GM19395 (cell line): ENCODE measurements around the gene MPST.

ENCODE experiments used
- ATAC-seq: cut with Tn5 transposase; IDR thresholded peaks from one replicate; pipeline ENCODE4 v1.9.1; 2021; ENCODE audit warnings: mild to moderate bottlenecking, moderate library complexity; ENCODE audit not compliant: unreplicated experiment

The MPST gene

DNA sequence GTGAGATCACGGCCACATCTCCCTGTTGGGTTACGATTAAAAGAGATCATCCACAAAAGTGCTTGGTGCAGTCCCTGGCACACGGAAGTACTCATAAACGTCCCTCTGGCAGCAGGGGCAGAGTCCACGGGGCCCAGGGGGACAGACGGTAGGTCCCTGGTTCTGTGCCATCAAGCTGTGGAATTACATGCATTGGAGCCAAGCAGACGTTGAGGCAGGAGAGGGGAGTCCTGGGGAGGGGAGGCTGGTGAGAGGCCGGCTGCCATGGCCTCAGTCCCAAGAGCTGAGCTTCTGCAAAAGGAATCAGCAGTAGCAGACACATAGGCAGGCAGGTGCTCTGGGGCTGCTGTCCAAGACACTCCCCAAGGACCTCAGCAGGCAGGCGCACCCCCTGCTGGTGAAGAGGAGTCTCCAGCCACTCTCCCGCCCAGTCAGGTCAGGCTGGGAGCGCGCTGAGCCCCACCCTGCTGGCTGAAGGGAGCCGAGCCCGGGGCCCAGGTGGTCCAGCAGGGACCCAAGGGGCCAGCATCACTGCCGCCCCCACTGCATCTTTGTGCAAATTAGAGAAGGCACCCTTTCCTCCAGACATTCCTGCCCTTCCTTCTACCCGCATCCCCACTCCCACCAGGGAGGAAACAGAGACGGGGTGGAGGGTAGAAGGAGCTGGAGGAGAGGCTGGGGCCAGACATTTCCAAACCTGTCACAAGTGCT lies 24.4 kb downstream of the MPST start:
- ATAC-seq, result no peak

DNA sequence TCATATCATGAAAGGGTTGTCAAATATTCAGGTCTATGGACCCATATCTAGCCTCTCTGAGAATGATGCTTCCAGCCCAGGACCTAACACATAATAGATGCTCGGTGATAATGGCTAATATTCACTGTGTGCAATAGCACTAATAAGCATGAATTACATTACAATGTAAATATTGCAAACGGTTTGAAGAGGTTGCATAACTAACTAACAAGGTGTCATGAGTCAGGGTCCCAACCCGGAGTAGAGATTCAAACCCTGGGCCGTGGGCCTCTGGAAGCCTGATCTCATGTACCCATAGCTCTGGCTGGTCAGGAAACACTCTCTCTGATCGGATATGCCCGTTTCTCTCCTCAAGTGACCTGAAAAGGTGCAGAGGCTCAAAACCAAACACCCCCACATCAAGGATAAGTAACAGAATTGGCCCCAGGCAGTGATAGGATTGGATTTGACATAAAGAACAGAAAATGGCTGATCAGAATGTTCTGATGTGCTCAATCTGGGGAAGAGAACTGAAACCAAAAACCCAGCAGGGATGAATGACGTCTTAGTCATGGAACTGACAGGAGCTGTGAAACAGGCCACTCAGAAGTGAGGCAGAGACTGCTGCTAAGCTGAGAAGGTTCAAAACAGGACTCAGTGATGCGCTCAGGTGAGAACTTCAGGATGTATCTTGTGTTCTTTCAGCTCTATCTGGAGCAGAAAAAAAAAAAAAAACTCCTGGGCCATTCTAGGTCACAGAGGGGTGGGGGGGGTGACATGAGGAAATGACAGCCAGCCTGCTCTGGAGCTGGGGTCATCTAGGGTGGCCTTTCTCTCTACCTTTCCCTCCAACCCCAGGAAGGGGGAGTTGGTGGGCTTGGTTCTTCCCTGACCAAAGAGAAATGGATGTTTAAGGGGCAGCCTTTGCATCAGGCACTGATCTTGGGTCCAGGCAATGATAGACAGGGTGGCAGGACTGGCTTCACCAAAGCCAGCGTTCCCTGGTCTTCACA lies 25.4 kb downstream of the MPST start:
- ATAC-seq, result no peak

DNA sequence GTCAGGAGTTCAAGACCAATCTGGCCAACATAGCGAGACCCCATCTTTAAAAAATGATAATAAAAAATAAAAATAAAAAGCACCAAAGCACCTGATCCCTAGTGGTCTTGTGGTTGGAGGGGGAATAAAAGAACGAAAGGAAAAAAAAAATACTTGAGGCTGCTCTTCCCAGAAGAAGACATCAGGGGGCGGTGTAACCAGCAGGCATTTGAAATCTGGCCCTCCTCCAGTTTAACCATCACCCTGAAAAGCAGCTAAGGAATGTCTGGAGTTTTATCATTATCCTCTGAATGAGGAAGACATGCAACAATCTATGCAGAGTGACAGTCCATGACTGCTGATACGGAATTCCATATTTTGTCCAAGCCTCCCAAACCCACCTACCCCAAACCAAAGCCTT lies 26.4 kb downstream of the MPST start:
- no peak for ATAC-seq

DNA sequence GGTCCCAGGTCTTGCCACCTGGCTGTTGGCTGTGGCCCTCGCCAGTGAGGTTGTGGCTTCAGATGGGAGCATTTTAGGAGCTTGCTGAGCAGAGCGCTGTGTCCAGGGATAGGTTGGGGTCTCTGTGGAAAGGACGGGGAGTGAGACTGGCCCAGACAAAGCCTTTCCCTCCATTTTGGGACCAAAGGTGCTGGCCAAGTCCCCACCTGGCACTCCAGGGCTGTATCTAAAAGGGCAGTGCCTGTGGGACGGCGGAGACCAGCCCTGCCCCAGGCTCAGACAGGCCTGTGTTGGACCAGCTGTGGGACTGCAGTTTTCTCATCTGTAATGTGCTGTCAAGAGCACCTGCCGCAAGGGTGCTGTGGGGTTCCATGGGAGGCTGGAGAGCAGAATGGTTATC lies 27.0 kb downstream of the MPST start:
- ATAC-seq, result no peak

DNA sequence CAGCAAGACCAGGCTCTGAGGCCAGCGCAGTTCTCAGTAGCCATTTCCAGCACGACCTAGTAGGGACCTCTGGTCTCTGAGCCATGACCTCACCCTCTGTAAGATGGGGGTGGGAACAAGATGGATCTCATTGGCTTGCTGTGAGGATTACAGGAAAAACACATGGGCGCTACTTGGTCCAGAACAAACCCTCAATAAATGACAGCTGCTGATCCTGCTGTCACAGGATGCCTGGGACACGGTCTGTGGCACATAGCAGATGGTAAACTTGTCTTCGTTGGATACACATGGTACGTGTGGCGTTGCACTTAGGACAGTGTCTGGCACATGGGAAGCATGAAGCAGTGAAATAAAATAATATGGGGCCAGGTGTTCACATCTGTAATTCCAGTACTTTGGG lies 27.5 kb downstream of the MPST start:
- no peak for ATAC-seq

DNA sequence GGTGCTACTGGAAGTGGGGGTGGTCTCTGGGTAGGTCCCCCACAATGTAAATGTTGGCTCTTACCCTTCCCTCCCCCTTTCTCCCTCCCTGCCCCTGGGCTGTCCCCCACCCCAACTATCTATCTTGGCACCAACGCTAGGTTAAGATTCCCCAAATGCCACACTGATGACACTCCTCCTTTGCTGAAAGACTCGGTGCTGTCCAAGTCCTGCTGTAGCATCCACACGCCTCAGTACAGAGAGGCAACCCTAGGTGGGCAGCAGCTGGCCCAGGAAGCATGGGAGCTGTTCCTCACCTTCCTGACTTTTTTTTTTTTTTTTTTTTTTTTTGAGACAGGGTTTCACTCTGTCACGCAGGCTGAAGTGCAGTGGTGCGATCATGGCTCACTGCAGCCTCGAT lies 28.6 kb downstream of the MPST start:
- no peak for ATAC-seq

DNA sequence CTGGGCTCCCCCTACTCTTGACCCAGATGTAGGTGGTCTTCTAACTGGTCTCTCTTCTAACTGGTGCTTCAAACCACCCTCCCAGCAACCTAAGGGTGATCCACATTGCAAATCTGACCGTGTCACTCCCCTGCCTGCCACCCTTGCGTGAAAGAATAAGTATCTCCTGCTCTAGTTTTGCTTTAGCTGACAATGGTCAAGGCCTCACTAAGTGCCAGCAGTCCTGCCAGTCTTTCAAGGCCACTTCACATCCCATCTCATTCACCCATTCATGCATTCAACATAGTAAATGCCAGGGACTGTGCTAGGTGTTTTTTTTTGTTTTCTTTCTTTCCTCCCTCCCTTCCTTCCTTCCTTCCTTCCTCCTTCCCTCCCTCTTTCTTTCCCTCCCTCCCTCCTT lies 29.7 kb downstream of the MPST start:
- no peak for ATAC-seq

DNA sequence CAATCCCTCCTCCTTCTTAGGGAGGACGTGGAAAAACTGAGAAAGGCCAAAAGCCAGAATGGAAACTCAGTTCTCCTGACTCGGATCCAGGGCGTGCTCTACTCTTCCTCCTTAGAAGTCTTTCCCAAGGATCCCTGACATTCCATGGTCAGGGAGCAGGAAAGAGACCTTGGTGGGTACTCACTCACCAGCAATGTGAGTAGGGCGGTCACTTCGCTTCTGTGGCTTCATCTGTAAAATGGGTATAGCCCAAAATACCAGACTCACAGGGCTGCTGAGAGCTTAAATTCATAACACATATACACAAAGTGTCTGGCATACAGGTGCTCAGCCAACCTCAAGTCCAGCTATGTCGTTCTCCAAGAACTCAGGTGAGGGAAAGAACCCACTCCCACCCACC lies 31.4 kb downstream of the MPST start:
- ATAC-seq, result no peak

DNA sequence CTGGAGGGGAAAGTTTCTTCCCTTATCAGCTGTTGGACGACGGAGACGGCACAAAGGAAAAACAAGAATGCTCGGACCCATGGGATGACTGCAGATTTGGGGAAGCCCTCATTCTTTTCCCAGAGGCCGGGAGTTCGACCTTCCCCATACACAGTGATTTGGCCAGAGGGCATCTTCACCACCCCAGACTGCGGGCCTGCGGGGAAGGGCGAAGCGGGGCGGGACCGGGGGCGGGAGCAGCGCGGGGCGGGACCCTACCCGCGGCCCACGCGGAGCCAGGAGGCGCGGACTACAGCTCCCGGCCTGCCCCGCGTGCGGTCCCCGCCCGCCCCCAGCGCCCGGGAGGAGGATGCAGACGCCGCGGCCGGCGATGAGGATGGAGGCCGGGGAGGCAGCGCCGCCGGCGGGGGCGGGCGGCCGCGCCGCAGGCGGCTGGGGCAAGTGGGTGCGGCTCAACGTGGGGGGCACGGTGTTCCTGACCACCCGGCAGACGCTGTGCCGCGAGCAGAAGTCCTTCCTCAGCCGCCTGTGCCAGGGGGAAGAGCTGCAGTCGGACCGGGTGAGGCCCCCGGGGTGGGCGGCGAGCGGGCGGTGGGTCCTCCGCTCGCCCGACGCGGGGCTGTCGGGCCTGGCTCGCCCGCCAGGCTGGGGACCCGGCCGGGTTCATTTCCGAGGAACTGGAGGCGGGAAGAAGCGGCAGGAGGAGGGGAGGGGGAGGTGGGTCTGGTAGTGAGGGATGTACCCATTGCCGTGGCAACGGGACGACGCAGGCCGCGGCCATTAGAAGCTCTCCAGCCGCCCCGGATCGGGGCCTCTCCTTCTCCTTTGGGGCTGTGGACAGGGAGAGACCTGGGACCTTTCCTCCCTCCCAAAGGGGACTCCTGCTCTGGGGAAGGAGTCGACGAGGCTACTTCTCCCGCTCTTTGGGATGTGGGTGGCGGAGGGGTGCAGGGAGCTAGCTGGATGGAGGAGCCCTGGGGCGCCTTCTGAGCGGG lies 32.1 kb downstream of the MPST start, which contains the start of gene KCTD17:
KCTD17 (plus strand) TSS at position 352 of the 995 bp plus-strand sequence; CDS start at position 371, 19 bp downstream.
- ATAC-seq, result no peak

DNA sequence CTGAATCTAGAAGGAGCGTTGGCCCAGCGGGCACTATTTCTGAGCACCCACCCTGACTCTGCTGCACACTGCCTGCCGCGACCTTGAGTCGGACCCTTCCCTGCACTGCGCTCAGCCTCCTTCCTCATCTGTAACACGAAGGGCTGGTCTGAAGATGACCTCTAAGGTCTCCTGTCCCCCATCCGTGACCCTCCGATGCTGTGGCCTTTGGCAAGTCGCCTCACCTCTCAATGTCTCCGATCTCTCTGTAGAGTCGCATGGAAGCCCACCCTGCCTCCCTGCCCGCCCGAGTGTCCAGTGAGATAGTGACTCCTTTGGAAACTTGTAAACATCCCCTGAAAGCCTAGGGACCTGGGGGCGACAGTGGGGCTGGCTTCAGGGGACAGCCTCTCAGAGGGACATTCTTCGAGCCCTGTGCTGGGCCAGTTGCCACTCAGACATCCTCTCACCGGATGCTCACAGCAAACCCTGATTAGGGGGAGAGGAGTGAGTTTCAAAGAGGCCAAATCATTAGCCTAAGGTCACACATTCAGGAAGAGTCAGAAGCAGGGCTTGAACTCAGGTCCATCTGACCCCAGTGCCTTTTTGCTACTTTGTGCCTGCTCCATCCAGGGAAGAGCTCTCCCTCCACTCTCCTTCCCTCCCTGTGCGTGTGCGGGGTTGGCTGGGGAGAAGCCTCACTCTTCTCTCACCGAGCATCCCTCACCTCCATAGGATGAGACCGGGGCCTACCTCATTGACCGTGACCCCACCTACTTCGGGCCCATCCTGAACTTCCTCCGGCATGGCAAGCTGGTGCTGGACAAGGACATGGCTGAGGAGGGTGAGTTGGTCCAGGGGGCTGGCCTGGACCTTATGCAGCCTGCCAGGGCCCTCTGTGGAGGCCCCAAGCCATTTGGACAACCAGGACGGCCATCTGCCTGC lies 33.1 kb downstream of the MPST start:
- no peak for ATAC-seq

DNA sequence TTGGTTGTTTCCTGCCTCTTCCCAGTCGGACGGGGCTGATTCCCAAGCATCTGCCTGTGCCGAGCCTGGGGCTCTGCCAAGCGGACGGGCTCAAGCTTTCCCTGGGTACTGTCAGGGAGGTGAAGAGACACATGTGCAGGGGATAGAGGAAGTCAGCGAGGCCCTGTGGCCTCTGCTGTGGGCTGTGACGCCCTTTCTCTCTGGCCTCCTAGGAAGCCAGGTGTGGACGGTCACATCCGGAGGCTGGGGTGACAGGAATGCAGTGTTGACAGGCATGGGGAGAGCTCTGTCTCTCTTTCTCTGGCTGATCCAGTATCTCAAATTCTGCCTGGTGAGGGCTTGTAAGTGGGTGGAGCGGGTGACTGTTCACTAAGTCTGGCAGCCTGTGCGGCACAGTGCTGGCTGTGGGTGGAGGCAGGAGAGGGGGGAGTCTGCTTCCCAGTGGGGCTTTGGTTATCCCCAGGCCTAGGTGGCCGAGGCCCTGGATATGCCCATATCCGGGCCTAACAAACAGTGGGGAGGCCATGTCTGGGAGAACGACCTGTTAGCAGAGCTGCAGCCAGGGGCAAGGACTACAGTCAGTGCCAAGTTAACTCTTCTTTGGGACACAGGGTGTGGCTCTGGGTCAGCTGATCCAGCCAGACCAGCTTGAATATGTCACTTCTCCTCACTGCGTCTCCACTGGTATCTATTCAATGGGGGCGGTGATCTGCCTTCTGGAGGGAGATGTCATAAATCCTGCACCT lies 33.9 kb downstream of the MPST start:
- no peak for ATAC-seq

DNA sequence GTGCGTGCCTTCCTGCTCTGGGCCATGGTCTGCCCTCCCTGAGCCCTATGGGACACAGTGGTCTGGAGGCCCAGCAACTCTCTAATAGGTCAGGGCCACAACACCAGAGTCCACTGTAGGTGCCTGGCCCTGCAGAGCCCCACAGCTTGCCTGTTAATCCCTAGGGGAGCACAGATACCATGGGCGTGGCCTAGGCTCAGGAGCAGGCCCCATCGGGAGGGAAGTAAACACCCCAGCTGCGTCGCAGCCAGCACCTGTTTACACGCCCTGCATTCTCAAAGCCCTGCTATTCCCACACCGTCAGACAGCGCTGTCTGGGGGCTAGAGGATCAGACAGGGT lies 34.5 kb downstream of the MPST start:
- no peak for ATAC-seq

DNA sequence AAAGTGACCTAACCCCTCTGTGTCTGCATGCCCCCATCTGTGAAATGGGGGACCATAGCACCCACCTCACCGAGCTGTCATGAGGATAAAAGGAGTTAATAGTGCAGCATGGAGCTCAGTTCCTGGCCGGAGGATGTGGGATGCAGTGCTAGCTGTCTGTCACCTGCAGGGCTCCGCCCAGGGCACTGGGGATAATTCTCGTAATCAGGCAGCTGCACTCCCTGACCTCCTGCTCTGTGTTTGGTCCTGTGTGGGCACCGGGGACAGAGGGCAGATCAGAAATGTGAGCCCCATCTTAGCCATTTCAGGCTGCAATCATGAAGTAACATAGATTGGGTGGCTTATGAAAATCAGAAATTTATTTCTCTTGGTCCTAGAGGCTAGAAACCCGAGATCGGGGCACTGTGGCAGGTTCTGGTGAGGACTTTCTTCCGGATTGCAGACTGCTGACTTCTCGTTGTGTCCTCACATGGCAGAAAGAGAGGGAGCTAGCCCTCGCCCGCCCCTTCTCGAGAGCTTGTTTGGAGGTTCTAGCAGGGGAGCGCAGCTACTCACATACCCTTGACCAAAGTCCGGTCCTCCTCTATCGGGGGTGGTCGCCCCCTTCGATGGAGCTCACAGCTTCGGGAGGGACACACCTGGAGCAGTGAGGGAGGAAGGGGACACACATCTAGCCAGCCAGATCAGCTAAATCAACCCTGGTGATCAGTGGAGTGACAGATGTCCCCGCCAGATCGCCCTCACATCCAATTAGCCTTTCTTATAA lies 35.2 kb downstream of the MPST start:
- ATAC-seq, result no peak

DNA sequence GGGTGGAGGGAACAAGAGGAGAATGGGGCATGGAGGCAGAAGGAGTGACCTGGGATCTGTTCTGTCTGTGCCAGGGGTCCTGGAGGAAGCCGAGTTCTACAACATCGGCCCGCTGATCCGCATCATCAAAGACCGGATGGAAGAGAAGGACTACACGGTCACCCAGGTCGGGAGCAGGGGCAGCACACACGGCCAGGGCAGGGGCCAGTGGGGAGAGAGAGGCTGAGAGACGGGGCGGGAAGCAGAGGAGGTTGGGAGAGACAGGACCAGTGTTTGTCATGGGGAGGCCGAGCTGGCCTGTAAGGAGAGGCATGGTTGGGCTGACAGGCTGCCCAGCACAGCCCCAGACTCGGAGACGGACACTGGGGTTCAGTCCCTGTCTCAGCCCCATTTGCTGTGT lies 36.7 kb downstream of the MPST start:
- ATAC-seq, result no peak

DNA sequence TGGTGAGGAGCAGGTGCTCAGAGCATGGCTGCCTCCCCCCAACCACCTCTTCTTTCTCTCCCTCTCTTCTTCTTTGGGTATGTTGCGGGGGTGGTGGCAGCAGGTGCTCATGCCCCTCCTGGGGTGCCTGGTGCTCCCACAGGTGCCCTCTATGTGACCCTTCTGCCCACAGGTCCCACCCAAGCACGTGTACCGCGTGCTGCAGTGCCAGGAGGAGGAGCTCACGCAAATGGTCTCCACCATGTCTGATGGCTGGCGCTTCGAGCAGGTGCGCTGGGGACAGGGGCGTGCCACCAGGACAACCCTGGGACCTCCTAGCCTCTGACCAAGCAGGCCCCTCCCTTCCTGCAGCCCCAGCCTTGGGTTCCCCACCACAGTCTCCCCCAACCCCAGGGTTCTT lies 37.7 kb downstream of the MPST start:
- no peak for ATAC-seq

DNA sequence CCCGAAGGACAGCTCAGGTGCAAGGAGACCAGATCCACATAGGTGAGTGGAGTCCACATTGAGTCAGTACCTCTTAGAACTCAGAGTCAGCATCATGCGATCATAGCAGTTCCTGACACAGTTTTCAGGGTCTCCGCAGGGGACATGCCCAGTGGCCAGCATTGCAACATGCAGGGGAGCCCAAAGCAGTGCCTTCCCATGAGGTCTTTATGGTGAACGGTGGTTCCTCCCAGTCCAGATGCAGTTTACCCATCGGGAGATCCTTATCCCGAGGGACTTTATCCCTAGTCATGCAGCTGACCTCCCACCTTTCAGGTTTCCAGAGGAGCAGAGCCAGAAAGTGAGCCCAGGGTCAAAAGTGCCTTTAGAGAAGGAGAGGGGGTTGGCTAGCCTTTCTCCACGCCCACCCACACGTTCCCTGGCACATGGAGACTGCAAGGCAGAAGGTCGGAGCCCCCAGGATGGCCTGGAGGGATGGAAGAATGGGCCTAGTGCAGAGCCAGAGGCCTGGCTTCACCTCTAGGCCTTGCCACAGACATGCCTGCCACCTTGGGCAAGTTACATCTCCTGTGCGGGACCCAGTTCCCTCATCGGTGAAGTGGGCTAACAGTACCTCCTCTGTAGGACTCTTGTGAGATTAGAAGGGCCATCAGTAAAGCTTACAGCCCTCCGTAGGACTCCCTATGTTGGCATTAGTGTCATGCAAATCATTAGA lies 38.4 kb downstream of the MPST start:
- no peak for ATAC-seq

DNA sequence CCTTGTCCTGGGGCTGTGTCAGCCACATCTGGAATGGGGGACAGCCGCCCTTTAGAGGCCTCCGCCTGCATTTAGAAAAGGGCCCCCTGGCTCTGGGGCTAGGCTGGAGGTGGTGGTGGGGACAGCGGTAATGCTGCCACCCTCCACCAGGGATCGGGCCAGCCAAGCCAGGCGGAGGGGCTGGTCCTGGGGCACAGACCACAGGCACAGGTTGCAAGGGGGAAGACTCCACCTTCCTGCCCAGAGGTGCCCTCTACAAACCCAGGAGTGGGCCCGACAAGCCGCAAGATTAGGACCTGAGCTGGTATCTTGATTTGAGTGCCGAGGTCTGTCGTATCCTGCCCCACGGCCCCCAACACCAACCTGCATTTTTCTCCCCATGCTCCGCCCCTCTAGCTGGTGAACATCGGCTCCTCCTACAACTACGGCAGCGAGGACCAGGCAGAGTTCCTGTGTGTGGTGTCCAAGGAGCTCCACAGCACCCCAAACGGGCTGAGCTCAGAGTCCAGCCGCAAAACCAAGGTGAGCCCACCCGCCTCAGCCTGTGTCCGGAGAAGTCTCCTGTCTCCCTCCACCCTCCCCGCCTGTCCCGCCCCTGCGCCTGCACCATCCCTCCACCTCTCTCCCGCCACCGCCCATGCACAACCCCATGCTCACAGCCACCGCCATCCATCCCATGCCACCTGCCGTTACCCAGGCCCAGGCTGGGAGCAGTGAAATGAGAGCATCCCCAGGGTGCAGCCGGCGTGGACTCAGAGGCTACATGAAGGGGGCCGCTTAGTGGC lies 39.6 kb downstream of the MPST start:
- ATAC-seq, result no peak
